Activated CD8-positive, alpha-beta T cell treated with anti-CD3 and anti-CD28 coated beads for 36 hours (primary cell): ENCODE results near the gene NEUROG3. TPM values are rescaled to one million over a fixed set of nuclear protein-coding genes. Genes with fewer than 3 reads are reported as not detected.

ENCODE experiments used
- ATAC-seq: fragments of 200-7000 bp; cut with Tn5 transposase; one replicate; pipeline ENCODE4 v1.10.0; 2021; ENCODE audit warnings: mild to moderate bottlenecking, moderate library complexity
- CTCF ChIA-PET: fragments of 350-600 bp; sonication (Branson Sonifier 250); formaldehyde crosslinking; loops from one replicate; lab custom pipeline; 2021; ENCODE audit warnings: antibody characterized with exemption; lab: Charles Lee
- POLR2A ChIA-PET: fragments of 350-600 bp; sonication (Branson Sonifier 250); formaldehyde crosslinking; loops from one replicate; lab custom pipeline; 2021; ENCODE audit warnings: antibody characterized with exemption; lab: Charles Lee
- DNase-seq: peaks from one replicate; pipeline ENCODE4 v3.0.0-alpha.2; 2020
- H3K27ac Mint-ChIP-seq: one replicate; pipeline ENCODE4 v1.8.0; 2021; ENCODE audit warnings: mild to moderate bottlenecking, mixed read lengths
- H3K27me3 Mint-ChIP-seq: one replicate; pipeline ENCODE4 v1.8.0; 2021; ENCODE audit warnings: mixed read lengths
- H3K36me3 Mint-ChIP-seq: one replicate; pipeline ENCODE4 v1.8.0; 2021; ENCODE audit warnings: low read depth, mixed read lengths
- H3K4me1 Mint-ChIP-seq: one replicate; pipeline ENCODE4 v1.8.0; 2021; ENCODE audit warnings: low read depth, mixed read lengths
- H3K4me3 Mint-ChIP-seq: one replicate; pipeline ENCODE4 v1.8.0; 2021; ENCODE audit warnings: mild to moderate bottlenecking, moderate library complexity, mixed read lengths
- H3K9me3 Mint-ChIP-seq: one replicate; pipeline ENCODE4 v1.8.0; 2021; ENCODE audit warnings: mixed read lengths
- CTCF ChIP-seq: fragments of 200-600 bp; IDR thresholded peaks from one replicate; pipeline ENCODE4 v1.8.0; 2022; ENCODE audit warnings: antibody characterized with exemption, mild to moderate bottlenecking
- intact Hi-C: fragments of 100-400 bp; cut with micrococcal nuclease; formaldehyde crosslinking; loops from one replicate; pipeline ENCODE4 v1.10.0; 2022
- total RNA-seq, 2 experiments: library from RNA; stranded (reverse); gene quantifications; one replicate each; pipeline ENCODE4 v1.2.3, GENCODE V29; 2021

Gene NEUROG3
- total RNA-seq, 2 experiments from 2014 or later, result 1.3 to 2.3 TPM

- H3K36me3 Mint-ChIP-seq, result no peaks in the 10 kb centered on the region
- POLR2A ChIA-PET, result interaction anchor here (1.0 kb wide), 1 partner anchor 117 kb away, joined by 3 read pairs; no protein-coding TSS in a partner anchor
- TF ChIP-seq CTCF, result no peak
- intact Hi-C loops, result no loop called here
- H3K4me3 Mint-ChIP-seq, result no peak overlapping the region
- no peaks in the 10 kb centered on the region for H3K9me3 Mint-ChIP-seq
- DNase-seq (no peak), ATAC-seq (no peak)
- H3K27me3 Mint-ChIP-seq, result no peaks in the 10 kb centered on the region
- no peak overlapping the region for H3K27ac Mint-ChIP-seq
- CTCF ChIA-PET, result interaction anchor here (1.0 to 1.2 kb wide), 3 partner anchors 13 to 101 kb away, joined by 3 to 5 read pairs (median 4); no protein-coding TSS in a partner anchor
- H3K4me1 Mint-ChIP-seq, result peaks cover 9% of the 10 kb centered on the region
These were observed 43.1 kb upstream of the NEUROG3 start for GRCh38 chr10:69616358-69616757.

- ChIA-PET POLR2A (interaction anchor here (0.6 to 1.1 kb wide), 3 partner anchors 14 to 357 kb away, joined by 3 to 5 read pairs (median 3); no protein-coding TSS in a partner anchor), CTCF (interaction anchor here (0.8 to 2.3 kb wide), 3 partner anchors 9 to 103 kb away, joined by 3 to 8 read pairs (median 5); no protein-coding TSS in a partner anchor)
- Mint-ChIP-seq H3K36me3 (no peaks in the 10 kb centered on the region), H3K4me1 (no peaks in the 10 kb centered on the region), H3K27me3 (no peaks in the 10 kb centered on the region), H3K4me3 (no peak overlapping the region), H3K27ac (no peak overlapping the region), H3K9me3 (peaks cover 3% of the 10 kb centered on the region)
- no peak for TF ChIP-seq CTCF
- DNase-seq, result no peak
- ATAC-seq, result no peak
- intact Hi-C loops, result no loop called here
These were observed 40.9 kb upstream of the NEUROG3 start for GRCh38 chr10:69614130-69614529.

- CTCF ChIA-PET, result interaction anchor here (1.0 to 2.3 kb wide), 4 partner anchors 10 to 103 kb away, joined by 3 to 8 read pairs (median 4); no protein-coding TSS in a partner anchor
- POLR2A ChIA-PET, result no interaction called here
- no peak for DNase-seq
- ATAC-seq, result no peak
- H3K9me3 Mint-ChIP-seq, result peaks cover 5% of the 10 kb centered on the region
- no peak for TF ChIP-seq CTCF
- no peak overlapping the region for H3K27ac Mint-ChIP-seq
- H3K4me1 Mint-ChIP-seq, result no peaks in the 10 kb centered on the region
- no peak overlapping the region for H3K4me3 Mint-ChIP-seq
- intact Hi-C loops, result no loop called here
- H3K27me3 Mint-ChIP-seq, result no peaks in the 10 kb centered on the region
- H3K36me3 Mint-ChIP-seq, result no peaks in the 10 kb centered on the region
These were observed 39.5 kb upstream of the NEUROG3 start for GRCh38 chr10:69612760-69613159.

GRCh38 chr10:69609077-69609476, 35.9 kb upstream of the NEUROG3 start:
- CTCF ChIA-PET, result interaction anchor here (0.8 to 1.5 kb wide), 3 partner anchors 15 to 159 kb away, joined by 3 to 4 read pairs (median 3); no protein-coding TSS in a partner anchor

More at GRCh38 chr10:69609077-69609476, 35.9 kb upstream of the NEUROG3 start:
- no peaks in the 10 kb centered on the region for H3K36me3 Mint-ChIP-seq
- no peaks in the 10 kb centered on the region for H3K4me1 Mint-ChIP-seq
- H3K27ac Mint-ChIP-seq, result no peak overlapping the region
- POLR2A ChIA-PET, result no interaction called here
- no peak for TF ChIP-seq CTCF
- no peak overlapping the region for H3K4me3 Mint-ChIP-seq
- intact Hi-C loops, result no loop called here
- no peak for DNase-seq
- H3K27me3 Mint-ChIP-seq, result no peaks in the 10 kb centered on the region
- no peak for ATAC-seq
- peaks cover 5% of the 10 kb centered on the region for H3K9me3 Mint-ChIP-seq
